ENCODE data around the gene AUTS2. TPM values are rescaled to one million over a fixed set of nuclear protein-coding genes. Genes with fewer than 3 reads are reported as not detected.

The AUTS2 gene
- total and polyA plus RNA-seq, 7 experiments from 2014 or later = 0.40 to 31.7 (median 4.2) TPM

DNA sequence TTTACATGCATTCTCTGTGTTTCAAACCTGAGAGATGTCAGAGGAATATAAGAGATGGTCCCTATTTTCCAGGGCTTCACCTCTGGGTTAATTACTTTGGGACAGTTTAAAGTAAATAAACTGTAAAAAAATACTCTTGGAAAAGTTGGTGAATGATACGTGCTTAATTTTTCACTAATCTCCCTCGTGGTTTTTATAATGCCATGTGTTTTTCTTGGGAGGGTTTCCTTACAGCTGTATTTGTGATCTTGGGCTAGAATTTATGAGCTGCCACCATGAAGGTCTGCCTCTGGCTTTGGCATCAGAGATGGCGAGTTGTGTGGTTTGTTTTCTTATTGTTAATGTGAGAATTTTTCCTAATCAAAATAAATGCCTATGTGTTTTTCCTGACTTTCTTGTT lies 322.5 kb downstream of the AUTS2 start:
- intact Hi-C loops (cut with micrococcal nuclease) = no loop called here
- Histone ChIP-seq H3K4me3 (ENCODE audit: low read length) (no peak overlapping the region), H3K4me1 (ENCODE audit: control insufficient read depth in 2 of 2, insufficient read depth in 2 of 2, low read length in 2 of 2) (no peaks in the 10 kb centered on the region), H3K36me3 (ENCODE audit: control insufficient read depth in 2 of 3, insufficient read depth in 3 of 3, low read length in 3 of 3) (no peaks in the 10 kb centered on the region), H3K27ac (ENCODE audit: low read depth, low read length) (no peak overlapping the region), H3K9me3 (ENCODE audit: control insufficient read depth in 2 of 3, low read length in 3 of 3) (no peaks in the 10 kb centered on the region), H3K27me3 (ENCODE audit: control insufficient read depth in 2 of 2, insufficient read depth in 2 of 2, low read length in 2 of 2) (no peaks in the 10 kb centered on the region)
- H3K36me3 Mint-ChIP-seq = no peaks in the 10 kb centered on the region
- ChIA-PET CTCF (no interaction called here), POLR2A (no interaction called here)
- DNase-seq (no peak), ATAC-seq (no peak)
- H3K27ac Mint-ChIP-seq = no peak overlapping the region
- H3K4me3 Mint-ChIP-seq = no peak overlapping the region
- peaks cover 0 to 5% (median 0%) of the 10 kb centered on the region in 5 donors for H3K27me3 Mint-ChIP-seq
- no peaks in the 10 kb centered on the region for H3K4me1 Mint-ChIP-seq
- peaks cover 0 to 9% (median 2%) of the 10 kb centered on the region in 11 donors for H3K9me3 Mint-ChIP-seq

DNA sequence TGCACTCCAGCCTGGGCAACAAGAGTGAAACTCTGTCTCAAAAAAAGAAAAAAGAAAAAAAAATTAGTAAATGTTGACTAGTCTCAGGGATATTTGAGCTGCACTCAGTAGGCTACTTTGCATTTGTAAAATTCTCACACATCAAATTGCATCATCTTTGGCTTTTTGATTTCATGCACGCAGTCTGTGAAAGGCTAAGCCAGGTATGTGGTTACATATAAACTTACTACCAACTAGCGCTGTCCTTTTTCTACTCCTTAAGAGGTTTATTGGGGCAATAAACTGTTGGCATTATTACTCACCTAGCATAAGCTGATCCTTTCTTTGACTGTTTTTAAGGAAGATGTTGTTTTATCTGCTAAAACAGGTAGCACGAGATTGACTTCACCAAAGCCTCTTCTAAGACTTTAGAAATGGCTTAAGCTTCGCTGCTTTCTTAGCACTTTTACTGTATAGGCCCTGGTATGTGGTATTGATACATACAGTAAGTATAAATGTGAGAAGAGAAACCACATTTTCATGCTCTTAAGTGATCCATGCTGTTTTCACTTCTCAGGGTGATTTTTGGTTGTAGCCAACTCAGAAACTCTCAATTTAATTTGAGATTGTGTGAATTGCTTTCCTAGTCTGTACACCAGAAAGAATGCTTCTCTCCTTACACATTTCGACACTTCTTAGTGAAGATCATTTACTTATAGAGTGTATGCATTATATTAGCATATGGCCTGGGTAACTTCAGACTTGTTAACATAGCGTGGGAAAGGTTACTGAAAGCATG lies 323.9 kb downstream of the AUTS2 start:
- DNase-seq = no peak
- Histone ChIP-seq H3K27me3 (ENCODE audit: control insufficient read depth in 2 of 2, insufficient read depth in 2 of 2, low read length in 2 of 2) (no peaks in the 10 kb centered on the region), H3K9me3 (ENCODE audit: control insufficient read depth in 2 of 3, low read length in 3 of 3) (no peaks in the 10 kb centered on the region), H3K4me1 (ENCODE audit: control insufficient read depth in 2 of 2, insufficient read depth in 2 of 2, low read length in 2 of 2) (no peaks in the 10 kb centered on the region), H3K4me3 (ENCODE audit: low read length) (no peak overlapping the region), H3K36me3 (ENCODE audit: control insufficient read depth in 2 of 3, insufficient read depth in 3 of 3, low read length in 3 of 3) (no peaks in the 10 kb centered on the region), H3K27ac (ENCODE audit: low read depth, low read length) (no peak overlapping the region)
- POLR2A ChIA-PET = no interaction called here
- Mint-ChIP-seq H3K4me1 (no peaks in the 10 kb centered on the region), H3K27ac (no peak overlapping the region), H3K9me3 (peaks cover 0 to 9% (median 2%) of the 10 kb centered on the region in 11 donors), H3K36me3 (no peaks in the 10 kb centered on the region), H3K4me3 (no peak overlapping the region), H3K27me3 (peaks cover 0 to 5% (median 0%) of the 10 kb centered on the region in 5 donors)
- no peak for ATAC-seq
- intact Hi-C loops (cut with micrococcal nuclease) = no loop called here
- CTCF ChIA-PET = no interaction called here

DNA sequence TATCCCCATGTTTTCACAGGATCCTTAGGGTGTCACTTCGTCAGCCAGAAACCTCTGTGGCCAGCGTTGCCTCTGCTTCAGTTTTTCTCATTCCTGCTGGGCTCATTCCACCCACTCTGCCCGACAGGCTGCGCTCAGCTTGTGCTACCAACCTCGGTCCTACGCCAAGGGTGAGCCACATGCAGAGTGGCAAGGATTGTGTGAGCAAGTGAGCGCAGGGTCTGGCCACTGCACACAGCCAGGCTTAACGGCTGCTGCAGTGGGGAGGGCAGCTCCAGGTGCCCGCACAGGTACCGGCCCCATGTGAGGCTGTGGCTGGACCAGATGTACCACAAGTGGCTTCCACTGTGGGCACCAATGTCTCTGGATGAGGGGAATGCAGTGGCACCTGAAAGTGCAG lies 329.2 kb downstream of the AUTS2 start:
- intact Hi-C loops (cut with micrococcal nuclease) = no loop called here
- no peaks in the 10 kb centered on the region for H3K4me1 ChIP-seq (ENCODE audit: control insufficient read depth in 2 of 2, insufficient read depth in 2 of 2, low read length in 2 of 2)
- Mint-ChIP-seq H3K4me1 (peaks cover 0 to 4% (median 0%) of the 10 kb centered on the region in 7 donors), H3K36me3 (no peaks in the 10 kb centered on the region), H3K27me3 (no peaks in the 10 kb centered on the region), H3K27ac (no peak overlapping the region), H3K9me3 (peaks cover 0 to 9% (median 2%) of the 10 kb centered on the region in 11 donors), H3K4me3 (no peak overlapping the region)
- no peaks in the 10 kb centered on the region for H3K27me3 ChIP-seq (ENCODE audit: control insufficient read depth in 2 of 2, insufficient read depth in 2 of 2, low read length in 2 of 2)
- no peaks in the 10 kb centered on the region for H3K36me3 ChIP-seq (ENCODE audit: control insufficient read depth in 2 of 3, insufficient read depth in 3 of 3, low read length in 3 of 3)
- ATAC-seq (no peak), DNase-seq (no peak)
- ChIA-PET POLR2A (no interaction called here), CTCF (no interaction called here)
- H3K9me3 ChIP-seq (ENCODE audit: control insufficient read depth in 2 of 3, low read length in 3 of 3) = no peaks in the 10 kb centered on the region
- no peak overlapping the region for H3K27ac ChIP-seq (ENCODE audit: low read depth, low read length)
- no peak overlapping the region for H3K4me3 ChIP-seq (ENCODE audit: low read length)

DNA sequence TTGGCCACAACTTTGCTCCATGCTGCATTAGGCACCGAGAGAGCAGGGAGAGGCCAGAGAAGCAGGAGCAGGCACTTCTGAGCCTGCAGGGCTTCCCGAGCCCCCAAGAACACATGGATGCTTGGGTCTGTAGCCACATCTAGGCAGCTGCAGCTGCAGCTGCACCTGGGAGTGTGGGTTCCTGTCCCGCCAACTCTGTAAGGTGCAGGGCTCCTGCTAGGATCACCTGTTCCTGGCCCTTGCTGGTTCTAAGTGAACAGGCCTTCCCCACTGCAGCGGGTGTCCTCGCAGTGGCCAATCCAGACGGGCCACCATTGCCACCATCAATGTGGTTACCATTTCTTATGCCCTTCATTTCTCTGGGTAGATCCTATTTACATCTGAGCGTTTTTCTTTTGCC lies 330.3 kb downstream of the AUTS2 start:
- DNase-seq (no peak), ATAC-seq (no peak)
- H3K9me3 ChIP-seq (ENCODE audit: control insufficient read depth in 2 of 3, low read length in 3 of 3) = no peaks in the 10 kb centered on the region
- Mint-ChIP-seq H3K27ac (no peak overlapping the region), H3K9me3 (peaks cover 0 to 9% (median 2%) of the 10 kb centered on the region in 11 donors), H3K27me3 (no peaks in the 10 kb centered on the region), H3K36me3 (no peaks in the 10 kb centered on the region), H3K4me1 (peaks cover 0 to 4% (median 0%) of the 10 kb centered on the region in 7 donors), H3K4me3 (no peak overlapping the region)
- no peaks in the 10 kb centered on the region for H3K4me1 ChIP-seq (ENCODE audit: control insufficient read depth in 2 of 2, insufficient read depth in 2 of 2, low read length in 2 of 2)
- H3K27me3 ChIP-seq (ENCODE audit: control insufficient read depth in 2 of 2, insufficient read depth in 2 of 2, low read length in 2 of 2) = no peaks in the 10 kb centered on the region
- no peaks in the 10 kb centered on the region for H3K36me3 ChIP-seq (ENCODE audit: control insufficient read depth in 2 of 3, insufficient read depth in 3 of 3, low read length in 3 of 3)
- H3K27ac ChIP-seq (ENCODE audit: low read depth, low read length) = no peak overlapping the region
- POLR2A ChIA-PET = no interaction called here
- intact Hi-C loops (cut with micrococcal nuclease) = no loop called here
- CTCF ChIA-PET = no interaction called here
- no peak overlapping the region for H3K4me3 ChIP-seq (ENCODE audit: low read length)

DNA sequence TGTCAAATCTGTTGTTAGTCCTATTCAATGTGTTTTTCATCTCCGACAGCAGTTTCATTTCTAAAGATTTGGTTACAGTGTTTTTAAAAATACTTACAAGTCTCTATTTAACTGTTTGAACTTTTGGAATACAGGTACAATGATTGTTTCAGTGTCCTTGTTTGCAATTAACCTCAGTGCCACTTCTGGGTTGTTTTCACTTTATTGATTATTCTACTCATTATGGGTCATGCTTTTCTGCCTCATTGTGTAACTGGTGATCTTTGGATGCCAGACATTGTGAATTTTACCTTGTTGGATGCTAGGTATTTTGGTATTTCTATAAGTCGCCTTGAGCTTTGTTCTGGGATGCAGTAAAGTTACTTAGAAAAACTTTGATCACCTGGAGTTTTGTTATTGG lies 331.3 kb downstream of the AUTS2 start:
- POLR2A ChIA-PET = no interaction called here
- no peaks in the 10 kb centered on the region for H3K36me3 Mint-ChIP-seq
- no peak for ATAC-seq

DNA sequence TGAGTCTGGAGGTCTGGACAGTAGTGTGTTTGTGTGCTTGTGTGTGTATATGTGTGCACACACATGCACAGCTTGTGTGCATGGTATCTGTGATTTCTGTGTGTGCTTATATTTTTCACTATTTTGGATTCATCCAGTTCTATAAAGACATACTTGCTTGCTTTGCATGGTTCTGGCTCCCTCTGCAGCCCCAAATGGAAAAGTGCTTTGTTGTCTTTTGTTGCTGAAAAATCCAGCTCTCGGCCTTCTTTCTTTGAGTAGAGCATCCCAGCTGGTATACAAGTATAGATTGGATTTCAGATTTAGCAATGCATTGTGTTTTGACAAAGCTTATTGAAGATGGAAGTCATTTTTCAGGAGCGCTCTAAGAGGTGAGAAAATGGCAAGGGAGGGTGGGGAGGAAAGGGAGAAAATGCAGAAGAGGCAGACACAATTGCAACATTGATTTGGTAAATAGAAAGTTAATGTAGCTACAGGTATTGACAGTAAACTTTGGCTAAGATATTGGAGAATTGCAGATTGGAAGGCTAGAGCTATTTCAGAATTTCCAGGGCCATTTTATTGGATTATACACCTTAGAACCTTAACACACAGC lies 333.9 kb downstream of the AUTS2 start:
- no peak overlapping the region for H3K4me3 ChIP-seq (ENCODE audit: low read length)
- no peaks in the 10 kb centered on the region for H3K36me3 ChIP-seq (ENCODE audit: control insufficient read depth in 2 of 3, insufficient read depth in 3 of 3, low read length in 3 of 3)
- intact Hi-C loops (cut with micrococcal nuclease) = no loop called here
- H3K27me3 Mint-ChIP-seq = no peaks in the 10 kb centered on the region
- peaks cover 0 to 4% (median 0%) of the 10 kb centered on the region in 7 donors for H3K4me1 Mint-ChIP-seq
- no peaks in the 10 kb centered on the region for H3K9me3 ChIP-seq (ENCODE audit: control insufficient read depth in 2 of 3, low read length in 3 of 3)
- no peak overlapping the region for H3K4me3 Mint-ChIP-seq
- ATAC-seq (no peak), DNase-seq (no peak)
- H3K9me3 Mint-ChIP-seq = peaks cover 0 to 4% (median 0%) of the 10 kb centered on the region in 11 donors
- no peak overlapping the region for H3K27ac Mint-ChIP-seq
- ChIA-PET CTCF (interaction anchor here (1.0 kb wide), 1 partner anchor 9 kb away, joined by 3 read pairs; no protein-coding TSS in a partner anchor), POLR2A (no interaction called here)
- no peaks in the 10 kb centered on the region for H3K36me3 Mint-ChIP-seq
- no peaks in the 10 kb centered on the region for H3K27me3 ChIP-seq (ENCODE audit: control insufficient read depth in 2 of 2, insufficient read depth in 2 of 2, low read length in 2 of 2)
- H3K27ac ChIP-seq (ENCODE audit: low read depth, low read length) = no peak overlapping the region
- H3K4me1 ChIP-seq (ENCODE audit: control insufficient read depth in 2 of 2, insufficient read depth in 2 of 2, low read length in 2 of 2) = no peaks in the 10 kb centered on the region

More for the DNA sequence above, 331.3 kb downstream of the AUTS2 start:
- intact Hi-C loops (cut with micrococcal nuclease) = no loop called here
- Mint-ChIP-seq H3K27me3 (no peaks in the 10 kb centered on the region), H3K27ac (peak overlapping the region in 1 of 9 donors; percentile 10), H3K9me3 (peaks cover 0 to 9% (median 2%) of the 10 kb centered on the region in 11 donors), H3K4me3 (no peak overlapping the region), H3K4me1 (peaks cover 0 to 4% (median 0%) of the 10 kb centered on the region in 7 donors)
- CTCF ChIA-PET = no interaction called here
- H3K4me1 ChIP-seq (ENCODE audit: control insufficient read depth in 2 of 2, insufficient read depth in 2 of 2, low read length in 2 of 2) = no peaks in the 10 kb centered on the region
- H3K27ac ChIP-seq (ENCODE audit: low read depth, low read length) = no peak overlapping the region
- H3K4me3 ChIP-seq (ENCODE audit: low read length) = no peak overlapping the region
- H3K9me3 ChIP-seq (ENCODE audit: control insufficient read depth in 2 of 3, low read length in 3 of 3) = no peaks in the 10 kb centered on the region
- no peak for DNase-seq
- H3K27me3 ChIP-seq (ENCODE audit: control insufficient read depth in 2 of 2, insufficient read depth in 2 of 2, low read length in 2 of 2) = no peaks in the 10 kb centered on the region
- no peaks in the 10 kb centered on the region for H3K36me3 ChIP-seq (ENCODE audit: control insufficient read depth in 2 of 3, insufficient read depth in 3 of 3, low read length in 3 of 3)

Measured in naive thymus-derived CD4-positive, alpha-beta T cell (primary cell).